ENCODE results near the gene SMURF1.
"Not testable (repeated sequence)": the region's sequence is repeated elsewhere in the genome, so short reads cannot be mapped to it uniquely, and the experiment has no call there.

Gene SMURF1

DNA sequence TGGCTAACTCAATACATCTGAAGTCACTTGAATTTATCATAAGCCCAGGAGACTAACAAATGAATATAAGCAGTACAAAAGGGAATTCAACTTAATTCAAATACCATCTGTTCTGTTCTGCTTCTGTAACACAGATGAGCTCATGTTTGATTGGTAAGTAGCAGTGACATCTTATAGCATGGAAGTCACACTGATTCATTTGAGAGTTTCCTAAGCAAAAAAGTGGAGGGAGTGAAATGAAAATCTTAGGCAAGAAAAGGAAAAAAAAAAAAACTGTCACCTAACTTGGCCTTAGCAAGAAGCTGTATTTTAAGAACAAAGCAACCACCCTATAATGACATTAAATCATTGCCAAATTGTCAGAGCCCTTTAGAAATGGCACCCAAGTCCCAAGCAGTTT lies 49.5 kb downstream of the SMURF1 start:
- peak; percentile 34 for DNase-seq

DNA sequence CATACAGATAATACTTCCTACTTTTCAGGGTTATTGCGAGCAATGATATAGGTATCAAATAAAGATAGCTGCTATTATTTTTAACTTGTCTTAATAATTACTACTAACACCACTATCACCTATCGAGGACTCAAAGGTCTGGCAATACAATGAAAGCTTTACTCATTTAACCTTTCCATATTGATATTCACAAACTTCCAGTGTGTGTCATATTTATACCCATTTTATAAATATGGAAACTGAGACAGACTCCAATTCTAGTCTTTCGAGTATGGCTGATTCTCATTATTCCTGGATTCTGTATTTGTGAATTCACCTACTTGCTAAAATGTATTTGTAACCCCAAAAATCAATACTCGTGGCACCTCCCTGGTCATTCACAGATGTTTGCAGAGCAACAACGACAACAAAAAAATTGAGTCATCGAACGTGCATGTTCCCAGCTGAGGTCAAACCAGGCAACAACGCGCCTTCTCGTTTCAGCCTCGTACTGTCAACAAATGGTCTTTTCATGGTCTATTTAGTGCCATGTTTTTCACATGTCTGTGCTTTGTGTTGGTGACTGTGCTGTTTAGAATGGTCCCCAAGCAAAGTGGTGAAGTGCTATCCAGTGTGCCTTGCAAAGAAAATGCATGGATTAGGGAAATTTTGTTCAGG lies 51.7 kb downstream of the SMURF1 start:
- DNase-seq = no peak

- no peak for DNase-seq
Observed at GRCh38 chr7:99090771-99091542, 53.0 kb downstream of the SMURF1 start.

DNA sequence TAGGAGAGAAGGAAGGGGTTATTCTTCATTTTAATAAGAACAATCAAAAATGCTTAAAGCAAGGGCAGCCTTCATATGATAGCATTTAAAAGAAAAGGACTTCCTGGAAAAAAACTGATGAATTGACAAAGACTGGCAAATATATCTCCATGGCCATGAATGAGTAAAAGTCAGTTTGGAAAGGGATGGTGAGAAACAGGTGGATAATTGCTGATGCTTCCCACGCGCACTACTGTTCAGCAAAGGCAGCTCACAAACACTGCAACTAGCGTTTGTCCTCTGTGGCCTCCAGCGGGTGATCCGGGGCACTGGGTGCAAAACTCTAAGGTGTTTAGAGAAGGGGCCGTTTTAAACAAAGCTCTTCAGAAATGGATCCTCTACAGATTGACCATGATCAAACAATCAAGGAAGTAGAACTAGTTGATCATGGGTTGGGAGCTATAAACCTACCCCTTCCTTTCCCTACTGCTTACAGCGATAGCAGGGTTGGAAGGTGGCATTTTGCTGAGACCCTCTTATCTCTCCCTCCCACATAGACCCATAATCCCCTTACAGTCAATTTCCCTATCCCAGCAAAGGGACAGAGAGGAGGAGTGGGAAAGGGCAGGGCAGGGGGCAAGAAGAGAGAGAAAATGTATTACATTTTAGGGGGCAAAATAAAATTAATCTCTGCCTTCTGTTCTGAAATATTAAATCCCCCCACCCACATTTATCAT lies 53.8 kb downstream of the SMURF1 start:
- no peak for DNase-seq

GRCh38 chr7:99086944-99087343 lies 57.0 kb downstream of the SMURF1 start:
- no peak for DNase-seq

- no peak for DNase-seq
Observed at GRCh38 chr7:99086532-99086931, 57.4 kb downstream of the SMURF1 start.

DNA sequence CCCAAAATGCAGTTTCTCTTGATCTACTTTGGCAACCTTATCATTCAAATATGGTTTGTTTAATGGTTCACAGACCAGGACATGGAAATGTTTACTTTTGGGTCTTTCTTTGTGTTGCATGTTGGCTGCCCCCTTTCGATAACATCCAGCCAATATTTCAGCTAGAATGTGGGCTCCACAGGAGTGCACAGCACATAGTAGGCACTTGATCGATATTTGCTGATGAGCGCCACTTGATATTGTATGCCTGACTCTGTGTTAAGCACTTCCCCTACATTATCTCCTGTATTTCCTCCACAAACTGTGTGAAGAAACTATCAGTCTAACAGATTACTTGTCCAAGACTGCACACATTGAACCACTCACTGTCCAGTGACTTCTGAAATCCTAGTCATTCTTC lies 60.2 kb downstream of the SMURF1 start:
- no peak for DNase-seq

DNA sequence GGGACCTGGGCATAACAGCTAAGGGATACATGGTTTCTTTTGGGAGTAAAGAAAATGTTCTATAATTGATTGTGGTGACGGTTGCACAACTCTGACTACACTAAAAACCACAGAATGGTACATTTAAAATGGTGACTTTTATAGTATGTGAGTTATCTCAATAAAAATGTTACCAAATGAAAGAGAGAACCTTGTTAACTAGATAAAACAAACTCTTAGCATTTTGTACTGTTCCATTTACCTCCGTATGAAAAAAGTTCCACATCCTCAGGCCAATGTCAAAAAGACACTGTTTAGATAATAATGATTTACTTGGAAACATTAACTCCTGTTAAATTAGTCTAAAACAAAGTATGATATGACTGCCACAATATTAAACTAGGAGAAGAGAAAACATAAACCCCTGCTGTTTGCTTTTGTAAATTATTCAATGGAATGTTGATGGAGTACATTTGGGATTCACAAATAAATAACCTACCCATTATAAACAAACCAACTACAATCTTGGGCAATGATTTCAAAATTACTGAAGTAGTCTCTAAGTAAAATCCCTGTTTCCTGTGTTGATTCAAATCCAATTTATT lies 60.7 kb downstream of the SMURF1 start:
- DNase-seq = no peak

GRCh38 chr7:99080679-99081078 lies 63.2 kb downstream of the SMURF1 start:
- no peak for DNase-seq

DNA sequence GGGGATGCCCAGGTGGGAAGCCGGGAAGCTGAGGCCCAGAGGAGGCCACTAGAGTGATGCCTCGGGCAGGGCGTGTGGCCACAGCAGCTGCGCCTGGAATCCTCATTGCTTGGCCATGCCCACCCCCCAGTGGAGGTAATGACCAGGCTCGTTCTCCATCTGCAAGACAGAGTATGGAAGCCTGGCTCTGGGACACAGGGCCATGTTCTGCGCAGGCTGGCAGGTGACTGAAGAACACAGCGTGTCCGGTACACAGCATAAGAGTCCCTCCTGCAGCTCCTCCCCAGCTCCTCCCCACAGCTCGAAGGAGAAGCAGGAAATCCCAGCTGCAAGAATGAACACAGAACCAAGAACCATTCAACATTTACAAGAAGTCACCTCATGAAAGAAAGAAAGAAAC lies 64.8 kb downstream of the SMURF1 start:
- DNase-seq = no peak

GRCh38 chr7:99078416-99078815 lies 65.5 kb downstream of the SMURF1 start:
- no peak for DNase-seq

GRCh38 chr7:99076615-99077014 lies 67.3 kb downstream of the SMURF1 start:
- DNase-seq = no peak

DNA sequence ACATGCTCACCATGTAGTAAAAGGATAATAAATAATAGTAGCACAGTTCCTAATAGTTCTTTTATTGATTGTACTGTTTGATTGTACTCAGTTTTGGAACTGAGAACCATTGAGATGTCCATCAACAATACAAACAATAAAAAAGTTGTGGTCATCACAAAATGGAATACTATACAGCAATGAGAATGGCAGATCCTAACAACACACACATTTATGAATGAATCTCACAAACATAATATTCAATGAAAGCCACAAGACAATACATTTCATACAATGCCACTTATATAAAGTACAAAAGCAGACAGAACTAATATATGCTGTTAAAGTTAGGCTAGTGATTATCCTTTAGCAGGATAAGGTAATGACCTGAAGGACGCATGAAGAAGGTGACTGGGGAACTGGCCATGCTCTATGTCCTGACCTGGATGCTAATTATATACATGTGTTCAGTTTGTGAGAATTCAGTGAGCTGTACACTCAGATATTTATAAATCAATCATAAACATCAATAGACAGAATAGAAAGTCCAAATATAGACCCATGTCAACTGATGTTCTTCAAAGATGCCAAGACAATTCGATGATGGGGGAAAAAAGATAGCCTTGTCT lies 70.0 kb downstream of the SMURF1 start:
- DNase-seq = no peak

- DNase-seq = no peak
Observed at GRCh38 chr7:99072126-99072525, 71.8 kb downstream of the SMURF1 start.

DNA sequence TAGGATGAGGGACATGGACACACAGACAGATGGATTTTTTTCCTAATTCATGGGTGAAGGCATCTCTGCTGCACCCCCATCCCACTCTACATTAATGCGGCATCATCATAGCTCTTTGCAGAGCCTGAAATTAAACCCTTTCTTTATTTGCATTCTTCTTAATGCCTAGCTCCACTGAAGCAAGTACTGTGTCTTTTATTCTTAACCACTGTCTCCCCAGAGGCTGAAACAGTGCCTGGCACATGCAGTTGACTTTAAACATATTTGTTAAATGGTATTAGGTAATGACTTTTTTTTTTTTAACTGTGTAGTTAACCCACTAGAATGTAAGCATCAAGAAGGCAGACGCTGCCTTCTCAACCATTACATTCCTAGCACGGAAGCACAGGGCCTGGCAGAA lies 73.5 kb downstream of the SMURF1 start:
- DNase-seq = no peak

GRCh38 chr7:99061001-99061776 lies 82.7 kb downstream of the SMURF1 start:
- no peak for DNase-seq

- no peak for DNase-seq
Observed at GRCh38 chr7:99054781-99055180, 89.1 kb downstream of the SMURF1 start.

GRCh38 chr7:99050971-99051370 lies 92.9 kb downstream of the SMURF1 start:
- DNase-seq = no peak

- no peak for DNase-seq
Observed at GRCh38 chr7:99047526-99048077, 96.3 kb downstream of the SMURF1 start.

GRCh38 chr7:99046722-99047121 lies 97.2 kb downstream of the SMURF1 start:
- DNase-seq = no peak

DNA sequence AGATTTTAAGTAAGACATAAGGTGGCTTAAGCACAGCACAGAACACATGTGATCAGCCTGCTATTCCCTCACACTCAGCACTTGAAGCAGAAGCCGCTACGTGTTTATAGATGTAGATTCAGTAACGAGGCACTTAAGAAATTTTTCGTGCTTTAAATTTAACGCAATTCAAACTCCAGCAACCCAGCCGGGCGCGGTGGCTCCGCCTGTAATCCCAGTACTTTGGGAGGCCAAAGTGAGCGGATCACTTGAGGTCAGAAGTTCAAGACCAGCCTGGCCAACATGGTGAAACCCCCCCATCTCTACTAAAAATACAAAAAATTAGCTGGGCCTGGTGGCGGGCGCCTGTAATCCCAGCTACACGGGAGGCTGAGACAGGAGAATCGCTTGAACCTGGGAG lies 97.6 kb downstream of the SMURF1 start:
- DNase-seq = not testable (repeated sequence)

GRCh38 chr7:99044858-99045257 lies 99.0 kb downstream of the SMURF1 start:
- DNase-seq = not testable (repeated sequence)

Data from NCI-H2171 (cell line).